HepG2 (cell line): ENCODE data around the gene ABT1.

Source experiments
- CTCF ChIP-seq: sonication (generic); formaldehyde crosslinking; IDR thresholded peaks from 2 replicates; pipeline ENCODE4 v1.5.0; 2020; ENCODE audit warnings: mild to moderate bottlenecking, missing genetic modification reagents, moderate library complexity
- MEF2D ChIP-seq: sonication (generic); formaldehyde crosslinking; IDR thresholded peaks from 2 replicates; pipeline ENCODE4 v1.5.1; 2020; ENCODE audit warnings: mild to moderate bottlenecking, missing genetic modification reagents
- TFAP4 ChIP-seq: sonication (generic); IDR thresholded peaks from 2 replicates; pipeline ENCODE4 v1.6.1; 2016; ENCODE audit warnings: low read depth, borderline replicate concordance
- ZNF274 ChIP-seq: sonication (generic); formaldehyde crosslinking; IDR thresholded peaks from 2 replicates; pipeline ENCODE4 v1.5.1; 2020; ENCODE audit warnings: mild to moderate bottlenecking, missing genetic modification reagents

GRCh38 chr6:26577720-26578072 is 19.1 kb upstream of the ABT1 start:
- TF ChIP-seq TFAP4, result no peak
- no peak for TF ChIP-seq CTCF (CRISPR knock-in tag)
- no peak for TF ChIP-seq MEF2D (CRISPR knock-in tag)
- TF ChIP-seq ZNF274 (CRISPR knock-in tag), result no peak
